HFF-Myc (cell line): ENCODE results near the gene EMC9.

Experiments
- DNase-seq: peaks from one replicate; pipeline ENCODE4 v3.0.0-alpha.2; 2011; ENCODE audit warnings: low read depth; ENCODE audit errors: extremely low read depth
- H3K4me3 ChIP-seq: replicated peaks from 2 replicates; pipeline ENCODE4 v1.5.1; 2011; ENCODE audit warnings: low read depth, mild to moderate bottlenecking, control low read depth, low read length
- CTCF ChIP-seq: IDR thresholded peaks from 2 replicates; pipeline ENCODE4 v1.5.1; 2012; ENCODE audit warnings: mild to moderate bottlenecking, low read depth, low read length, control low read depth; ENCODE audit errors: missing control alignments

EMC9 gene

GRCh38 chr14:24115422-24116127, 25.8 kb downstream of the EMC9 start:
- no peak for TF ChIP-seq CTCF

GRCh38 chr14:24114532-24115421, 26.6 kb downstream of the EMC9 start, which contains the start of the genes DCAF11 and NRL:
Gene DCAF11, plus strand, starts transcription at chr14:24114777. Its CDS starts 818 bp downstream, at chr14:24115595.
Gene NRL, minus strand, starts transcription at chr14:24114949. Its CDS starts 32,101 bp downstream, at chr14:24082848.
- peak; percentile 99 for DNase-seq
- TF ChIP-seq CTCF = no peak
- peak within 1 kb of the TSS; percentile 82 for H3K4me3 ChIP-seq

More at GRCh38 chr14:24115422-24116127, 25.8 kb downstream of the EMC9 start:
- H3K4me3 ChIP-seq = peak overlapping the region; percentile 82
- DNase-seq = no peak

- TF ChIP-seq CTCF = no peak
- peak overlapping the region; percentile 82 for H3K4me3 ChIP-seq
- DNase-seq = peak; percentile 74
Observed at GRCh38 chr14:24113801-24114531, 27.4 kb downstream of the EMC9 start.

GRCh38 chr14:24113379-24113800, 28.0 kb downstream of the EMC9 start:
- H3K4me3 ChIP-seq = peak overlapping the region; percentile 82
- TF ChIP-seq CTCF = no peak
- DNase-seq = no peak

GRCh38 chr14:24110523-24110922, 30.9 kb downstream of the EMC9 start:
- H3K4me3 ChIP-seq = no peak overlapping the region
- no peak for DNase-seq
- TF ChIP-seq CTCF = no peak

- TF ChIP-seq CTCF = no peak
- DNase-seq = no peak
- H3K4me3 ChIP-seq = no peak overlapping the region
Observed at GRCh38 chr14:24110060-24110459, 31.3 kb downstream of the EMC9 start.
